ENCODE data around the gene WDR43. TPM values are rescaled to one million over a fixed set of nuclear protein-coding genes. Genes with fewer than 3 reads are reported as not detected.
A peak's percentile ranks its signal among the peaks of the same experiment; 100 is the strongest.
"Not testable (repeated sequence)": the region's sequence is repeated elsewhere in the genome, so short reads cannot be mapped to it uniquely, and the experiment has no call there.

The WDR43 gene
- total RNA-seq, 1 donor from 2014 or later = 47.9 TPM

DNA sequence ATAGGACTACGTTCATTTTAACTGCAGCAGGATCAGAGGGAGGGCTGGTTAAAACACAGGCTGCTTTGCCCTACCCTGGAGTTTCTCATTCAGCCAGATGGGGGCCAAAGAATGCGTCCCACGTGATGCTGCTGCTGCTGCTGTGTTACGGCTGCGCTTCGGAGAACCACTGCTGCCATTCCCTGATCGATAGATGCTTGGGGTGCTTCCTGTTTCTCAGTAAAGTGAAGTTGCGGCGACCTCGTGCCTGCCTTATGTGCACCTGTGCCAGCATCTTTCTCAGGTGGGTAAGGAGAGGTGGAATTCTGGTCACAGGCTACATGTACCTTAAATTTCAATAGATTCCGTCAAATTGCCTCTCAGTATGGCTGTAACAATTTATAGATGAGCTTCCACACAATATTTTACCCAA, 62.0 kb downstream of the WDR43 start:
- ATAC-seq = no peak
- no peak for DNase-seq (ENCODE audit: low spot score)
- intact Hi-C loops (cut with DNase I) = loop anchor here (5.0 kb wide), 1 partner anchor 241 kb away; no protein-coding TSS in a partner anchor

DNA sequence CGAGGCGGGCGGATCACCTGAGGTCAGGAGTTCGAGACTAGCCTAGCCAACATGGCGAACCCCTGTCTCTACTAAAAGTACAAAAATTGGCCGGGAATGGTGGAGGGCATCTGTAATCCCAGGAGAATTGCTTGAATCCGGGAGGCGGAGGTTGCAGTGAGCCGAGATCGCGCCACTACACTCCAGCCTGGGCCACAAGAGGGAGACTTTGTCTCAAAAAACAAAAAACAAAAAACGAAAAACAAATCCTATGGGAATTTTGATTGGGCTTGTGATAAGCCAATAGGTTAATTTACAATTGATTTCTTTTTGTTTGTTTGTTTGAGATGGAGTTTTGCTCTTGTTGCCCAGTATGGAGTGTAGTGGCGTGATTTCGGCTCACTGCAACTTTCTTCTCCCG, 62.4 kb downstream of the WDR43 start:
- intact Hi-C loops (cut with DNase I) = loop anchor here (5.0 kb wide), 1 partner anchor 240 kb away; no protein-coding TSS in a partner anchor
- no peak for DNase-seq (ENCODE audit: low spot score)
- ATAC-seq = no peak

DNA sequence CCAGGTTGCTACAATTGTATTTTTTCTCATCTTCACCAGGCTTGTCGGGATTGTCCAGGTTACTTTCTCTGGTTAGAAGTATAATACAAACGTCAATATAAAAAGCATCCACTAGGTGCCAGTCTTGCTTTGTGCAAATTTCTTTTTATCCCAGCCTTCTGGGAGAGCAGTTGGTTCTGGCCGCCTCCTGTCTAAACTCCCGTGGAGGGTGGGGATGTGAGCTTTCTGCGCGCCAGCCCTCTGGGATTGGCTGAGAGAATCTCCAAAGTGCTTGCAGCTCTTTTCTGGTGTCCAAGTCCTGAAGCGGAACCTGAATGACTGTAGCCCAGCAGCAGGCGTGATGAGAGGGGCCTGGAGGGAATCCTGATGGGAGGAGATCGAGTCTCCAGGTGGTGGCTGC, 64.2 kb downstream of the WDR43 start:
- ATAC-seq (peak; percentile 91), DNase-seq (ENCODE audit: low spot score) (peak; percentile 75)
- intact Hi-C loops (cut with DNase I) = loop anchor here (5.0 kb wide), 1 partner anchor 239 kb away; no protein-coding TSS in a partner anchor

DNA sequence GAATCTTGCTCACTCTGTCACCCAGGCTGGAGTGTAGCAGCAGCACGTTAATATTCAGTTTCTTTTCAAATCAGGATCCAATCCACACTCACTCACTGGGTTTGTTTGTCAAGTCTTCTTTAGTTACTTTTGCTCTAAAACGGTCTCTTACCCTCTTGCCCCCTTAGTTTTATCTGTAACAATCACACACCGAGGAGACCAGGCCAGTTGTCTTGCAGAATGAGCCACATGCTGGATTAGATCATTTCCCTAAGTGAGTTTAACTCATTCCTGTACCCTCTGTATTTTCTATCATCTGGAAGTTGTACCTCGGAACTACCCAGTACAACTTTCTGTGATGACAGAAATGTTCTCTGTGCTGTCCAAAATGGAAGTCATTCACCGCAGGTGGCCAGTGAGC, 65.9 kb downstream of the WDR43 start:
- intact Hi-C loops (cut with DNase I) = no loop called here
- DNase-seq (ENCODE audit: low spot score) (no peak), ATAC-seq (no peak)

DNA sequence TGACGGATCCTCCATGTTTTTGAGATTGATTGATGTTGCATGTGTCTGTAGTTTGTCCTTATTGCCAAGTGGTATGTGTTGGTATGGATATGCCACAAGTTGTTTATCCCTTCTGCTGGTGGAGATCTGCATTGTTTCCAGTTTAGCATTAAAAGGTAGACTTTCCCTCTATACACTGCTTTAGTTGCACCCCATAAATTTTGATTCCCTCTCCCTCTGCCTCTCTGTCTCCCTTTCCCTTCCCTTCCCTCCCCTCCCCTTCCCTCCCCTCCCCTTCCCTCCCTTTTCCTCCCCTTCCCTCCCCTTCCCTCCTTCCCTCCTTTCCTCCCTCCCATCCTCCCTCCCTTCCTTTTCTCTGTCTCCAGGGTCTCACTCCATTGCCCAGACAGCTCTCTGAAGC, 68.0 kb downstream of the WDR43 start:
- DNase-seq (ENCODE audit: low spot score) (no peak), ATAC-seq (no peak)
- intact Hi-C loops (cut with DNase I) = no loop called here

DNA sequence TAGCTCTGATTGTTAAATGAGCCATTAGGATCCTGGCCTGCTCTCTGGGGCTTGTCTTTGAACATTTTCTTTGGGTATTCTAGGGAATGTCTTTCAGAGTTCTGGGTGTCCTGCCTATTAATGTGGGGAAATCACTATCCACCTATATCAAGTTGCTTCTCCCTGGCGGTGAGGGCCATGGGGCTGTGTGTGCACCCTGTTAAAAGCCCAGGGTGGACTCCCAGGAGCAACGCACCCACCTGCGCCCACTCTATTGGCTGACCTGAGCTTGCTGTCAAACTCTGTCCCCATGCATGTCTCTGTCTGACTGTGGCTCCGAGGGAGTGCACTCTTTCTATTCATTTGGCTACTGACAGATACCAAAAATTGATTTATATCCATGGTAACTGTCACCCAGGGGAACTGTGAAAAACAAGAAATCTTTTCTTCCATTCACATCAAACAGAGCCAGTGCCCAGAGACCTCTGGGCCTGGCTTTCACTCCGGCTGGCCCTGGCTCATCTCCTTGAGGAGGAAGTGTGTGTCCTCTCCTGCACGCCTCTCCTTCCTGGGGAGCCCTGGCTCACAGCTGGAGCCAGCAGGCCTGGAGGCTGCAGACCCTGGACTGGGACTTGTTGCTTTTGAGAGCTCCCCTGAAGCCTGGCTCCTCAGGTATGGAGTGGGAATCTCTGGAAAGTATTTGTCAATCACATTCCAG, 76.1 kb downstream of the WDR43 start:
- ATAC-seq = no peak
- no peak for DNase-seq (ENCODE audit: low spot score)
- intact Hi-C loops (cut with DNase I) = no loop called here

DNA sequence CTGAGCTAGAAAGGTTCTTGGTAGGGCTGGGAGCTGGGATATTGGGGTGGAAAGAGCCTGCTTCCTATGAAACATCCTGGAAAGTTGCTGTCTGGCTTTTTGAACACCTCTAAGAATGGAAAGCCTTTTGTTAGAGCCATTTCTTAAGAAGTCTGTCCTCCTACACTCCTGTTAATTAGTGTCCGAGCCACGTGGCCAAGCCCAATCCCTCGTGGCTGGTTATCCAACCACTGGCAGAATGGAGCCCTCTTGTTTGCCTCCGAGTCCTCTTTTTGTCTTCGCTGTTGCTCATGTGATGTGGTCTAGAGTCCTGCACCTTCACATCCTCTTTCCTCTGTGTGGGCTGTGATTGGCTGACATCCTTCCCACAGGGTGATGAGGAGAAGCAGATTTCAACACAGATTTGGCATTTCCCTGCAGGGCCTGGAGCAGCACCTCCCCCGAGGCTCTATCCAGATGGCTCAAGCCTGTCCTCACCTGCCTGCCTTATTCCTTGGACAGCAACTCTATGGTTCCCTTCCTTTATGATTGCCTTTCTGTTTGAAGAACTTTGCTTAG, 78.4 kb downstream of the WDR43 start:
- intact Hi-C loops (cut with DNase I) = no loop called here
- DNase-seq (ENCODE audit: low spot score) (no peak), ATAC-seq (no peak)

DNA sequence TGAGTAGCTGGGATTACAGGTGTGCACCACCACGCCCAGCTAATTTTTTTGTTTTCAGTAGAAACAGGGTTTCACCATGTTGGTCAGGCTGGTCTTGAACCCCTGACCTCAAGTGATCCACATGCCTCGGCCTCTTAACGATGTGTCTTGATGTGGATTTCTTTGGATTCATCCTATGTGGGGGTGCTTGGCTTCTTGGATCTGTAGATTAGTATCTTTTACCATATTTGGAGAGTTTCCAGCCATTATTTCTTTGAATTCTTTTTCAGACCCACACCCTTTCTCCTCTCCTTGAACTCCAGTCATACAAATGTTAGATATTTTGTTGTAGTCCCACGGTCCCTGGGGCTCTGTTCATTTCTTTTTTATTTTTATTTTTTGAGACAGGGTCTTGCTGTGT, 79.8 kb downstream of the WDR43 start:
- intact Hi-C loops (cut with DNase I) = no loop called here
- DNase-seq (ENCODE audit: low spot score) = no peak
- no peak for ATAC-seq

DNA sequence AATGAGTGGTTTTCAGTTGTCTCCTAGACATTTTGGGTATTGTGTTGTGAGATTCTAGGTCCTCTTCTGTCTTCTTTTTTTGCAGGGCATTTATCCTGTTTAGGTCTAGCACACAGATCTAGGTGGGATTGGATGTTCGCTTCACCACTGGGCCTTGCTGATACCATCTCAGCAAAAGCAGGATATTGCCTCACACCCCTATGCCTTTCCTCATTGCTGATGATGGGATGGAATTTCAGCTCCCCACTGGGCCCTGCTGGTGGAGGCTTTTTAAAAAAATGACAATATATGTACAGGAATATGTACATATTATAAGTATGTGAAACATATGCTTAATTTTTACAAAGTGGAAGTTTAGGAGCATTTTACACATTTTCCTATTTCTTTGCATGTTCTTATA, 81.2 kb downstream of the WDR43 start:
- intact Hi-C loops (cut with DNase I) = no loop called here
- ATAC-seq (no peak), DNase-seq (ENCODE audit: low spot score) (no peak)

DNA sequence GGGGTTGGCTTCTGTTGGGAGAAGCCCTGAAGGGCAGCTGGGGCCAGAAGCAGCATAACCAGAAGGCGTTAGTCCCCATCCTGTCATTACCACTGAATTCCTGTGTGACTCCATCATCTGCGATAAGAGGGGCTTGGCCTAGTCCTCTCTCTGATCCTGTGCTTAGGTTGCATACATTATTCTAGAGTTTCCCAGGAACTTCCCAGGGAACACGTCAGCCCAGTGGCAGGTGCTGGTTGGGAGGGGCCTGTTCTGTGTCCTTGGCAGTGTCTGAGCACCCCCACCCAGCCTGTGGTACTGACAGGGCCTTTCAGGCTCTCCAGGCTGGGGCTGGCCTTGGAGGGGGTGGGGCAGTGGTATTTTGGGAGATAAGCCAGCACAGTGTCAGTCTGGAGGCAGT, 82.1 kb downstream of the WDR43 start:
- ATAC-seq (no peak), DNase-seq (ENCODE audit: low spot score) (no peak)
- intact Hi-C loops (cut with DNase I) = no loop called here

DNA sequence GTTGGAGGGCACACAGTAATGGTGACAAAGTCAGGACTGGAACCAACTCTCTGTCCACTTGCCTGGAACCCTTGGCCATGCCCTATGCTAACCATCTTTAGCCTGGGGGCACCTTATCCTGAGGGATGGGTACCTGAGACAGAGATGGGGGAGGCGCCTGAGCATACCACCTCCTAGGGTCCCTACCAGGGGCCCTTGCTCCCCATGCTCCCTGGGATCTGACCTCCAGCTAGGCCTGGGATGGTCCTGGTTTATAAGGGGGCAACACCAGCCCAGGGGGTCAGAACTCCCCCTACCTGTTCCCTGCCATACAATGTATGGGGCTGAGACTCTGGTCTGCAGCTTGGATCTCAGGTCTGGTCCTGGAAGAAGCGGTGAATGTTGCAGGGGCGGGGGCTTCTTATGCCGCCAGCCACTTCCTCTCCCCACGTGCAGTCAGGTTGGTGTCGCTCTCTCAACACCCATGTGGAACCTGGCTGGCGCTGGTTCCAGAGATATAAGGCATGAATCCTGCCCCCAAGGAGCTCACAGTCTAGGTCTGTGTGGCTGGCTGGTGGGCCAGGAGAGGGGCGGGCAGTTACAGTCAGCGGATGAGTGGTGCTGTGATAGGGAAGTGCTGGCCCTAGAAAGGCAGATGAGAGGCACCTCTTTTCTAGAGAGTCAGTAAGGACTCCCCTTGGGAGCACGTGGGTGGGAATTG, 82.9 kb downstream of the WDR43 start:
- intact Hi-C loops (cut with DNase I) = no loop called here
- ATAC-seq (no peak), DNase-seq (ENCODE audit: low spot score) (no peak)

DNA sequence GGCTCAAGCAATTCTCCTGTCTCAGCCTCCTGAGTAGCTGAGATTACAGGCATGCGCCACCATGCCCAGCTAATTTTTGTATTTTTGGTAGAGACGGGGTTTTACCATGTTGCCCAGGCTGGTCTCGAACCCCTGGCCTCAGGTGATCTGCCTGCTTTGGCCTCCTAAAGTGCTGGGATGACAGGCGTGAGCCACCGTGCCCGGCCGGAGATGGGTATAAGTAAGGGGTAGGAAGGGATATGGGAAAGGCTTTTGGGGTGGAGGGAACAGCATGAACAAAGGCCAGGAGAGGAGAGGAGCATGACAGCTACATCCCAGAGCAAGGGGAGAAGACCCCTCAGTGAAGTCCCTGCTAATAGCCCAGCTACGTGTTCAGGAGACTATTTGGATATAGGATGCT, 83.5 kb downstream of the WDR43 start:
- peak; percentile 23 for DNase-seq (ENCODE audit: low spot score)
- intact Hi-C loops (cut with DNase I); ATAC-seq: not testable (repeated sequence)

DNA sequence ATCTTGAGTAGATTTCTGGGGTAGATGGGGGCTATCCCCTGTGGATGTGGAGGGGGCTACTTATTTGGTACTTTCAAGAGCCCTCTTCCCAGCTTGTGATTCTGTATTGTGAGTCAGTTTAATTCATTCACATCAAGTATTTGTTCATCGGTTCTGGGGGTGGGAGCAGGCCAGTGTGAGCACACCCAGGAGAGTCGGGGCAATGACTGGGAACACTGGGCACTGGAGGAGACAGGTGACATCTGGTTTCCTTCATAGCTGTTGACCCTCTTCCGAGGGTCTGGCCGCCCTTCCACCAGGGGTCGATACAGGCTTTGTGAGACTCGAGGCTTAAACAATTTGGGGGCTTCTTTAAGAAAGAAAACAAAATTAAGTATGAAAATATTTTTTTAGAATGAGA, 84.1 kb downstream of the WDR43 start:
- ATAC-seq (no peak), DNase-seq (ENCODE audit: low spot score) (peak; percentile 19)
- intact Hi-C loops (cut with DNase I) = no loop called here

DNA sequence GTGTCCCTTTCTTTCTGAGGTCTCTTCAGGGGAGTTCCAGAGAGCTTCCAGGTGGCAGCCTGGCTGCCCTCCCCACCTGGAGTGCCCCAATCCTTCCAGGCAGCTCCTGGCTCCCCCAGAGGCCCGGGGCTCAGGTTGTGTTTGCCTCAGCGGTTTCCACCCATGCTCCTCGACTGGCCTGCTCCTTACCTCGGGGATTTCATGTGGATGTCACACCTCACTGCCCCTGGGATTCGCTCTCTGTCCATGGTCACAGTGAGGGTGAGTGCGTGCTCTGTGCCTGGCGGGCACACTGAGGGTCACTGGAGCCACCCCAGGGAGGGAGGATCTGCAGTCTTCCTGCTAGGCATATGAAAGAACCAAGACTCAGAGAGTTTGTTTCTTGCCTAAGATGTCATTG, 84.6 kb downstream of the WDR43 start:
- ATAC-seq = no peak
- intact Hi-C loops (cut with DNase I) = no loop called here
- DNase-seq (ENCODE audit: low spot score) = peak; percentile 28

DNA sequence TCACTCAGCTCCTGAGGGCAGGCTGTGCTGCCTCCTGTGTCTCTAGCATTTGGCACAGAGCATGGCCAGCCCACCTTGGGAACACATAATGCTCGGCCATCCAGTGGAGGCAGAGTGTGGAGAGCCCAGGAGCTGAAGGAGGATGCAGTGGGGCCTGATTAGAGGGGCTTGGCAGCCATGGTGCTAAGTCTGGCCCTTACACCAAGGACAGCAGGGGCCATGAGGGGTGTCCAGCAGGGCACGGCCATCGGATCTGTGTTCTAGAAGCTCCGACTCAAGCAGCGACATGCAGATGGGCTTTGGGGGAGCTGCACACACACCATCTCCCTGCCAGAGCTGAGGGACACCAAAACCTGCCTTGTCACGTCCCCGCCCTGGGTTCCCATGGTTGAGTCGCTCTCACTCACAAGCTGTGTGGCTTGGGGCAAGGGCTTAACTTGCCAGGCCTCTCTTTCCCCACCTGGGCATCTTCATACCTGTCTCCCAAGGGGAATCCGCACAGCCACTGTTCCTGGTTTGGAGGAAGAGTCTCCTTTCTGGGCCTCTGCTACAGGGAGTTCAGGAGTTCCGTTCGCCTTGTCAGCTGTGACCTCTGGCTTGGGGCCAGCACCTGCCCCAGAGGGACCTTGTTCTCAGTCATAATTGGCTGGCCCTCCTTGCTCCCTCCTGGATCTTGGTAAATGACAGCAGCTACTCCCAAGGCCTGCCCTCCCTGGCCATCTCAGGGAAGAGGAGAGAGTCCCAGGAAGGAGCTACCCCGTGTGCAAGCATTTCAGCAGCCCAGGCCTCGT, 85.3 kb downstream of the WDR43 start:
- DNase-seq (ENCODE audit: low spot score) (no peak), ATAC-seq (no peak)
- intact Hi-C loops (cut with DNase I) = no loop called here

DNA sequence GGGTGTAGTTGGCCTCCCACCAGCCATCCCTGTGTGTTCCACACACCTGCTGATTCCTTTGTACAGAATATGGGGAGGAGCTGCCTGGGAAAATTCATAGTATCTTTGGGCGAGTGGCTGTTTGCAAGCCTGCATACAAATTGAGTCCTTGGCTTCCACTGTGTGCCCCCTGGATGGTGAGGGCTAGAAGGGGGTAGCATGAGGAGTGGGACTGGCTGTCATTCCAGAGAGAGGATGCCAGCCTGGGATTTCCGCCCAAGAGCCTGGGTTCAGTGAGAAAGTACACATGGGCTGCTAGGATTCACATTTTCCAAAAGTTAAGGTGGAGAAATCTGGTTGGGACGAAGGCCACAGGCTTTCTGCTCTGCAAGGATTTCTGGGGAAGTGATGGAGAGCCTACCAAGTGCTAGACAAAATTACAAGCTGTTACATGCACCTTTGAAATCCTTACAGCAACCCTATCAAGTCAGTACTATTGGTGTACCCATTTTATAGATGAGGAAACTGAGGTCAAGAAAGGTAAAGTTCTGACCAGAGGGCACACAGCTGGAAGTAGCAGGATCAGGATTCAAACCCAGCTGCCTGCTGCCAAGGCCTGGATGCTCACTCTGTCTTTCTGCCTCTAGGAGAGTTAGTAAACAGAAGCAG, 86.0 kb downstream of the WDR43 start:
- no peak for ATAC-seq
- DNase-seq (ENCODE audit: low spot score) = no peak
- intact Hi-C loops (cut with DNase I) = no loop called here

DNA sequence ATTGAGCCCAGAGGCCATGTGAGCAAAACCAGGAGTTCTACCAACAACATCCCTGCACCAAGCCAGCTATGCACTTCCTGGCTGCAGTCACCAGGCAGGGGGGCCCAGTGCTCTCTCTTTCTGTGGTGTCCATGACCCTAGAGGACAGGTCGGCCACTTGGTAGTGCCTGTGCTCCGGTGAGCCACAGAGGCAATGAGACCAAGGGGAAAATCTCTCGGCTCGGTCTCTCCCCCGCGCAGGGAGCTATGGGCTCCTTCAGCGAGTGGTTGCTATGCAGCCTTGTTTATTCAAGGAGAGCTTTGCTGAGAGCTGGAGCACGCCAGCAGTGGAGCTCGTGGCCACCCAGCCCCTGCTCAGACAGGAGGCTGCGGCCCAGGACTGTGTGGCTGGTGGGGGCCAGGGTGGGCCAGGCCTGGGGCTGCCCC, 86.6 kb downstream of the WDR43 start, which contains the start of gene TOGARAM2:
TOGARAM2 (plus strand) TSS at position 283 of the 426 bp plus-strand sequence. CDS start 13,537 bp downstream, outside the sequence.
- ATAC-seq (peak; percentile 83), DNase-seq (ENCODE audit: low spot score) (no peak)
- intact Hi-C loops (cut with DNase I) = no loop called here

DNA sequence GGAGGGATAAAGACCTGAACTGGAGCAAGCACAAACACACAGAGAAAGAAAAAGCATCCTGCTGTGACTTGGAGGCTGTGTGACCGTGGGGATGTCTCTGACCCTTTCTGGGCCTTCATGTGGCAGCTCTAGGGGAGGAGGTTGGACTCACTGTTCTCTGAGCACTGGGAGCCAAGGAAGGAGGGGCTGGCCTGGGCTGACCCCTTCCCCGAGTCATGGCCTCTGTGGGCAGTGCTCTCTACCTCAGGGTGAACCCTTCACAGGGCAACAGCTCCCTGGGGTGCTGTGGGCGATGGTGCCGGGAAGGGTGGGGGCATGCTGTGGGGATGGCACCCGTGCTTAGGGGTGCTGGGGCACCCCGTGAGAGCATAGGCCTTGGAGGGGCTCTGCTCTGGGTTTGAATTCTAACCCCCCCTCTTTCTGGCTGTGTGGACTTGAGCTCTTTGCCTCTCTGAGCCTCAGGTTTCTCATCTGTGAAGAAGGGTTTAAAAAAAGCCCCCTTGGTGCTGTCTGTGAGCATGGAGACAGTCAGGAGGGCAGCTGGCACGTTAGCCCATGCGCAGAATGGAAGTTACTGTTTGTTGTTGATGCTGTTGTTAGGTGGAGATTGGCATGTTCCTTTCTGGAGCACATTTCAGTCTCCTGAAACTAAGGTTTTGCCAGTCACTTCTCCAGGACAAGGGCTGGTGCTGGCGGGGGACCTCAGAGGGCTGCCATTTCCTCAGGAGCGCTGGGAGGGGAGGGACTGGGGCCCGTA, 87.3 kb downstream of the WDR43 start:
- intact Hi-C loops (cut with DNase I) = no loop called here
- DNase-seq (ENCODE audit: low spot score) (no peak), ATAC-seq (peak; percentile 67)
